Activated CD8-positive, alpha-beta memory T cell treated with anti-CD3 and anti-CD28 coated beads, Interleukin-2, amount 50 U/mL, for 24 hours (primary cell): ENCODE data around the gene GH2.
"Not testable (repeated sequence)": the region's sequence is repeated elsewhere in the genome, so short reads cannot be mapped to it uniquely, and the experiment has no call there.

Experiments used
- DNase-seq: peaks from one replicate; pipeline ENCODE4 v3.0.0-alpha.2; 2020; ENCODE audit errors: extremely low read depth

The GH2 gene

DNA sequence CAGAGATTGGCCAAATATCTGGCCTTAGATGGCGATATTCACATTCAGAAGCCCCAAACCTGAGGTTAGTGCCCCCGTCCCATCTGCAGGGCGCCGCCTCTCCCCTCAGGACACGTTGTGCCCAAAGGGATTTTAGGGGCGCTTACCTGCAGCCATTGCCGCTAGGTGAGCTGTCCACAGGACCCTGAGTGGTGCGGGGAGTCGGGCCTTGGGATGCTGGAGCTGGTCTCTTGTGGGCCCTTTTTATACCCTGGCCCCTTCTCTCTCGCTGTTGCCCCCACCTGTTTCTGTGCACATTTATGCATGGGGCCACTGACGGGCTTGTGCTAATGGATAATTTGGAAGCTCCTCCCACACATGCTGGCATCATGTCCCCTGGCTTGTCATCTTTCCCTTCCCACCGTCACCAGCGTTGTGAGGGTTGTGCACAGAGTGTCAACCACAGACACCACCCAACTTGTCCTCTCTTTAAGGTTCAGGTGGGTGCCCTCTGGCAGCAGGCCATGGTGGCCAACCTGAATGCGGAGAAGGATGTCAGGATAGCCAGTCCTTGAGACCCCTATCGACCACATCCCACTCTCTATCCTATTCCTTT, 29.4 kb upstream of the GH2 start, which contains the start of gene CSHL1:
CSHL1 (minus strand) TSS at position 218 of the 595 bp plus-strand sequence; CDS start at position 156, 62 bp downstream.
- no peak for DNase-seq

DNA sequence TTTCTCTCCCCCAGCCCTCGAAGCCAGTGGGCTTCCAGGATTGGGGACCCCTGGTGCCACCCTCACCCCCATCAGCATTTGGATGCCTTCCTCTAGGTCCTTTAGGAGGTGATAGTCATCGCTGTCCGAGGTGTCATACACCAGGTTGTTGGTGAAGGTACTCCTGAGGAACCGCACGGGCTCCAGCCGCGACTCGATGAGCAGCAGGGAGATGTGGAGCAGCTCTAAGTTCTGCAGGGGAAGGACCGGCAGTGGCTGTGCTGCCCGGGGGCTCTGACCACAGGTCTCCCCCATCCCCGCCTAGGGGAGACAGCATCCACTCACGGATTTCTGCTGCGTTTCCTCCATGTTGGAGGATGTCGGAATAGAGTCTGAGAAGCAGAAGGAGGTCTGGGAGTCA, 28.4 kb upstream of the GH2 start:
- no peak for DNase-seq

DNA sequence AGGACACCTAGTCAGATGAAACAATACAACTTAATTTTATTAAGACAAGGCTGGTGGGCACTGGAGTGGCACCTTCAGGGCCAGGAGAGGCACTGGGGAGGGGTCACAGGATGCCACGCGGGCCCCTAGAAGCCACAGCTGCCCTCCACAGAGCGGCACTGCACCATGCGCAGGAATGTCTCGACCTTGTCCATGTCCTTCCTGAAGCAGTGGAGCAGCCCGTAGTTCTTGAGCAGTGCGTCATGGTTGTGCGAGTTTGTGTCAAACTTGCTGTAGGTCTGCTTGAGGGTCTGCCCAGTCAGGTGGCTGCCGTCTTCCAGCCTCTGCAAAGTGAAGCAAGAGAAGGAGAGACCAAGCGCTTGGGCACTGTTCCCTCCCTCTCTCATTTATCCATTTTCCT, 27.8 kb upstream of the GH2 start:
- not testable (repeated sequence) for DNase-seq

DNA sequence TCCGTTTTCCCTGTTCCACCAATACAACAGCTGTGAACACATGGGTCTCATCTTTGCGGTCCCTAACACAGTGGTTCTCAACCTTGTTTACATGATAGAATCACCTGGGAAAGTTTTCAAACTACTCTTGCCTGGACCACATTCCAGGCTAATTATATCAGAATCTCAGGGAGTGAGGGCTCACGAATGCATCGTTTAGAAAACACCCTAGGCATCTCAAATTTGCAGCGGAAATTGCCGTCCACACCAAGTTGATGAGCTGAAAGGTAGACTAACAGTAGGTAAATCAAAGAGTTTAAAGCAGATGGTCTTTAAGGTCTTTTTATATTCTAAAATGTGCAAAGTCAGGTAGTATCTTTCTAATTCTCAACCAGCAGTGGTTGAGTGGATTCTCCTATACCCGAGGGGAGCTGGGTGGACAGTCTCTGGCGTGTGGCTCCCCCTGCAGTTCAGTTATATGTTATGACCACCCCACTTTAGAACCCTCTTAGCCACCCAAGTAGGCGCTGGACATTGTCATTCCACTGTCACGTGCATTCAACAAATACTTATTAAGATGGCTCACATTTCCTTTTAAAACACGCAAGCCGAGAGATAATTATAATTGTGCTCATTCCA, 25.5 kb upstream of the GH2 start:
- not testable (repeated sequence) for DNase-seq

DNA sequence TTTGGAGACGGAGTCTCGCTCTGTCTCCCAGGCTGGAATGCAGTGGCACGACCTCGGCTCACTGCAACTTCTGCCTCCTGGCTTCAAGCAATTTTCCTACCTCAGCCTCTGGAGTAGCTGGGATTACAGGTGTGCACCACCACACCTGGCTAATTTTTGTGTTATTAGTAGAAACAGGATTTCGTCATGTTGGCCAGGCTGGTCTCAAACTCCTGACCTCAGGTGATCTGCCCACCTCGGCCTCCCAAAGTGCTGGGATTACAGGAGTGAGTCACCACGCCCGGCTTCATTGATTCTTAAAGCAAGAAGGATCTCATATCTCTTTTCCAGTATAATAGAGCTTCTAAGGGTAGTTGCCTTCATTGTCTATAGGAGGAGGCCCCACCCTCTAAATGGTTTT, 23.1 kb upstream of the GH2 start:
- DNase-seq: not testable (repeated sequence)

DNA sequence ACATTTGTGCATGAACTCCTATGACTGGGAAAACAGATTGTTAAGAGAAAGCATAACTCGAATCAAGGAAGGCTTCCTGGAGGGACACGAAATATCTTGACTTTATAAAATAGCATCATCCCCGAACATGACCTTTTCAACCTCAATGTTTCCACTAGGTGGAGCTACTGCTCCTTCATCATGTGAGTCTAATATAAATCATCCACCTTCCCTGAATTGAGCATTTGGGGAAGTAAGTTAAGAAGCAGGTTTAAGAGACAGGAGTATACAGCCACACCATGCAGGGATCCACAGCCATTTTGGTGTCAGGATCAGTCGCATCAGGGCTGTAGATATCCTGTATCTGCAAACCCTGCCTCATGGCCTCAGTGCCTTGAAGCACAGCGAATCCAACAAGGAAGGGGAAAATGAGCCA, 22.1 kb upstream of the GH2 start:
- not testable (repeated sequence) for DNase-seq

DNA sequence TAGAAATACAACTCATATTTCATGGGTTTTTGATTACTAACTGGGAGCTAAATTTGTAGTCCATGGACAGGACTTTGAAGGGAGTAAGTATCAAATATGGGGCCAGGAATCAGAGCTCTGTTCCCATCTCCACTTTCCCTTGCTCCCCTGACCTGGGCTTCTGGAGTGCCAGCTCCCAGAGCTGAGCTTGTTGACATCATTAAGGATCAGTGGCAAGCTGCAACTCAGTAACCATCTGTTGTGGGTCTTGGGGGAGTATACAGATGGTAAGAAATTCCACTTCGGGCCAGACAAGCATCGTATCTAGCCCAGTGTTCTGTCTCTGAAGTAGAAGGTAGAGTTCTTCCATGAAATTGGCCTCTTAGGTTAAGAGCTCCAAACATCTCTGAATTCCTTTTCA, 20.2 kb upstream of the GH2 start:
- DNase-seq: not testable (repeated sequence)

DNA sequence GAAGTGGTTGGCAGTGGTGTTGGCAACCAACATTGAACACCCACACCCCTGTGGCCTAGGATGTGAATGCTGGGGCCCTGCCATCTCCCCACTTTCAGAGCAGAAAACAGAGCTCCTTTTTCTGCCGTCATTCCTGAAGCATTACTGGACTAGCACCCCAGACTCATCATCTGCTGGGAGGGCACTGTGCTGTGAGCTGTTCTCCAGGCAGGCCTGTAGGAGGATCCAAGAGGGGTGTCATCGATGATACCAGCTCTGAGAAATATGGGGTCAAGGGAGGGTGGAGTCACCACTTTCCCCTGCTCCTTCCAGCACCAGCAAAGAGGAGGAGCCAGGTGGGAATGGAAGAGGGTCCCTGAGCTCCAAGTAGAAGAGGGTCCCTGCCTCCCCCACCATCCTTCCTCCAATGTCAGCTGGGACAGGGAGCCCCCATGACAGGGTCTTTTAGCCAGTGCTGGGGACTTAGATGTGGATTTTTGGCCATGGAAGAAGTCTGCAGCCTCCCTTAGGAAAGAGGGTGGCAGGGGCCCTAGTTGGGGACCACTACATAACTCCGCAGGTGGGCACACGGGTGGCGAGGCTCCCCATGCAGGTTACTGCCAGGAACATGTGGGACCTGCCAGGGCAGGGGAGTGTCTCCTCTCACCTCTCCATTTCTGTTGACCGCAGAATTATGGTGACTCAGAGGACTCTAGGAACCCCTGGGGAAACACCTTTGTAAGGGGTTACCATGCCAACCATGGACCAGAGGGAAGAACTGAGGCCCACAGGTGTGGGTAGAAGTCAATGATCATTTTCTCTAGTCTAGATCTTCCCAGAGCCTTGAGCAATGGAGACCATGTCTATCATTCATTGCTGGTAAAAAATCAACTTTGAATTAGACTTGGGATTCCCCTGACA, 17.4 kb upstream of the GH2 start:
- not testable (repeated sequence) for DNase-seq

DNA sequence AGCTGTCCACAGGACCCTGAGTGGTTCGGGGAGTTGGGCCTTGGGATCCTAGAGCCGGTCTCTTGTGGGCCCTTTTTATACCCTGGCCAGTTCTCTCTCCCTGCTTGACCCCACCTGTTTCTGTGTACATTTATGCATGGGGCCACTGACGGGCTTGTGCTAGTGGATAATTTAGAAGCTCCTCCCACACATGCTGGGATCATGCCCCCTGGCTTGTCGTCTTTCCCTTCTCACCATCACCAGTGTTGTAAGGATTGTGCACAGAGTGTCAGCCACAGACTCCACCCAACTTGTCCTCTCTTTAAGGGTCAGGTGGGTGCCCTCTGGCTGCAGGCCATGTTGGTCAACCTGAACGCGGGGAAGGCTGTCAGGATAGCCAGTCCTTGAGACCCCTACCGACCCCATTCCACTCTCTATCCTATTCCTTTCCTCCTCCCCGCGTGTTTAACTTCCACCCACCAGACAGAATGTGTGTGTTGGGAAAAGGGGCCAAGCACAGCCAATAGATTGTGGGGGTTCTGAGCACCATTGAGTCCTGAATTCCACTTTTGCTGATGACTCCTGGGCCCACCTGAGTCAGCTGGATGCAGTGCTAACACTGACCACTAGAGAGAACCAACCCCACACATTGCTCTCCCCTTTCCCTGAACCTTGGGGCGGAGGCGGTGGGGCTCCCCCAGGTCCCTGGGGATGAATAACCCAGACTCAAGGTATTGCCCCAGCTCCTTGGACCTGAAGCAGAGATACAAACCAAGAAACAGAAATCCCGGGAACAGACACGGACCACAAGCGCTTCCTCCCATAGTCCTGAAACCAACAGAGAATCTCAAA, 15.0 kb upstream of the GH2 start, which contains the start of gene CSH1:
CSH1 (minus strand) TSS at position 51 of the 831 bp plus-strand sequence. CDS start 63 bp downstream, outside the sequence.
- DNase-seq: not testable (repeated sequence)

DNA sequence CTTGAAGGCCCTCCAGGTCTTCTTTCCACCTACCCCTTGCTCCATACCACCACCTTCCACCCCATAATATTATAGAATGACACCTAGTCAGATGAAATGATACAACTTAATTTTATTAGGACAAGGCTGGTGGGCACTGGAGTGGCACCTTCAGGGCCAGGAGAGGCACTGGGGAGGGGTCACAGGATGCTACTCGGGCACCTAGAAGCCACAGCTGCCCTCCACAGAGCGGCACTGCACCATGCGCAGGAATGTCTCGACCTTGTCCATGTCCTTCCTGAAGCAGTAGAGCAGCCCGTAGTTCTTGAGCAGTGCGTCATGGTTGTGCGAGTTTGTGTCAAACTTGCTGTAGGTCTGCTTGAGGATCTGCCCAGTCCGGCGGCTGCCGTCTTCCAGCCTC, 13.1 kb upstream of the GH2 start:
- not testable (repeated sequence) for DNase-seq

DNA sequence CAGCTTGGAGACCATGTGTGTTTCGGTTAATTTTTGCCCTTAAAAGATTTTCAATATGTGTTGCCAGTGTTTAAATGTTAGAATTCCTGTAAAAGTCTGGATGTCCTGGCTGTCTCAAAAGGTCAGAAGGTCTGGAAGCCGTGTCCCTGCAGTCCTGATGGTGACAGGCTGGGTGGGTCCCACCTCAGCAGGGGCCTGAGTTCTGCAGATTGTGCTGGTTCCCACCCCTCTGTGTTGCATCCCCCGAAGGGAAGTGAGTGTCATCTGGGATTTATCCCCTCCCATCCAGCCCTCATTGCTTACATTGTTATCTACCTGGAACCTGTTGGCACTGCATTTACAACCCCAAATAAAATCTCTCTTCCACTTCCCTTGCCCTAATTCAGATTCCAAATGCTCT, 12.3 kb upstream of the GH2 start:
- DNase-seq: not testable (repeated sequence)

DNA sequence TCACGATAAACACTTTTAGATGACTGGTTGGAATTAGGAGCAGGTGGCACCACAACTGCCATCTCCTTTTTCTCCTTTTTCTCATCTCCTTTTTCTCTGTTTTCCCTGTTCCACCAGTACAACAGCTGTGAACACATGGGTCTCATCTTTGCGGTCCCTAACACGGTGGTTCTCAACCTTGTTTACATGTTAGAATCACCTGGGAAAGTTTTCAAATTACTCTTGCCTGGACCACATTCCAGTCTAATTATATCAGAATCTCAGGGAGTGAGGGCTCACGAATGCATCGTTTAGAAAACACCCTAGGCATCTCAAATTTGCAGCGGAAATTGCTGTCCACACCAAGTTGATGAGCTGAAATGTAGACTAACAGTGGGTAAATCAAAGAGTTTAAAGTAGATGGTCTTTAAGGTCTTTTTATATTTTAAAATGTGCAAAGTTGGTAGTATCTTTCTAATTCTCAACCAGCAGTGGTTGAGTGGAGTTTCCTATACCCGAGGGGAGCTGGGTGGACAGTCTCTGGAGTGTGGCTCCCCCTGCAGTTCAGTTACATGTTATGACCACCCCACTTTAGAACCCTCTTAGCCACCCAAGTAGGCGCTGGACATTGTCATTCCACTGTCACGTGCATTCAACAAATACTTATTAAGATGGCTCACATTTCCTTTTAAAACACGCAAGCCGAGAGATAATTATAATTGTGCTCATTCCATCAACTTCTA, 10.7 kb upstream of the GH2 start:
- not testable (repeated sequence) for DNase-seq

DNA sequence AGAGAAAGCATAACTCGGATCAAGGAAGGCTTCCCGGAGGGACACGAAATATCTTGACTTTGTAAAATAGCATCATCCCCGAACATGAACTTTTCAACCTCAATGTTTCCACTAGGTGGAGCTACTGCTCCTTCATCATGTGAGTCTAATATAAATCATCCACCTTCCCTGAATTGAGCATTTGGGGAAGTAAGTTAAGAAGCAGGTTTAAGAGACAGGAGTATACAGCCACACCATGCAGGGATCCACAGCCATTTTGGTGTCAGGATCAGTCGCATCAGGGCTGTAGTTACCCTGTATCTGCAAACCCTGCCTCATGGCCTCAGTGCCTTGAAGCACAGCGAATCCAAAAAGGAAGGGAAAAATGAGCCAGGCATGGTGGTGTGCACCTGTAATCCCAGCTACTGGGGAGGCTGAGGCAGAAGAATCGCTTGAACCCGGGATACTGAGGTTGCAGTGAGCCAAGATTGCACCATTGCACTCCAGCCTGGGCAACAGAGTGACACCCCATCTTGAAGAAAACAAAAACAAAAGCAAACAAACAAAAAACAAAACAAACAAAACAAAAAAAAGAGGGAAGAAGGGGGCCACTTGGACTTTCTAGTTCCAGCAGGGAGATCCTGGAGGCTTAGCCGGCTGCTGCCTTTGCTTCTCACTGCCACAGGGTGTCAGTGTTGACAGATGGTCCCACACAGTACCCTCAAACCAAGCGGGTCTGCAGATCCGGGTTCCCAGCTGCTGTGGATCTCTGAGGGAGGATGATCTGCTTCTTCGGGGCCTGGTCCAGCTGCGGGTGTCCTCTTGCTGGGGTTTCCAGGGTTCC, 7.5 kb upstream of the GH2 start:
- DNase-seq: not testable (repeated sequence)

DNA sequence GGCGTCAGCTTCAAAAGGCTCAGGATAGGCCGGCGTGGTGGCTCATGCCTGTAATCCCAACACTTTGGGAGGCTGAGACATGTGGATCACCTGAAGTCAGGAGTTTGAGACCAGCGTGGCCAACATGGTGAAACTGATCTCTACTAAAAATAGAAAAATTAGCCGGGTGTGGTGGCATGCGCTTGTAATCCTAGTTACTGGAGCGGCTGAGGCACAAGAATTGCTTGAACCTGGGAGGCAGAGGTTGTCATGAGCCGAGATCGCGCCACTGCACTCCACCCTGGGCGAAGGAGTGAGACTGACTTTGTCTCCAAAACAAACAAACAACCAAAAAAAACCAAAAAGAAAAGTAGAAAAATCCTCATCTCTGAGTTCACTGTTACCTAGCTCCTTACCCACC, 3.4 kb upstream of the GH2 start:
- not testable (repeated sequence) for DNase-seq

DNA sequence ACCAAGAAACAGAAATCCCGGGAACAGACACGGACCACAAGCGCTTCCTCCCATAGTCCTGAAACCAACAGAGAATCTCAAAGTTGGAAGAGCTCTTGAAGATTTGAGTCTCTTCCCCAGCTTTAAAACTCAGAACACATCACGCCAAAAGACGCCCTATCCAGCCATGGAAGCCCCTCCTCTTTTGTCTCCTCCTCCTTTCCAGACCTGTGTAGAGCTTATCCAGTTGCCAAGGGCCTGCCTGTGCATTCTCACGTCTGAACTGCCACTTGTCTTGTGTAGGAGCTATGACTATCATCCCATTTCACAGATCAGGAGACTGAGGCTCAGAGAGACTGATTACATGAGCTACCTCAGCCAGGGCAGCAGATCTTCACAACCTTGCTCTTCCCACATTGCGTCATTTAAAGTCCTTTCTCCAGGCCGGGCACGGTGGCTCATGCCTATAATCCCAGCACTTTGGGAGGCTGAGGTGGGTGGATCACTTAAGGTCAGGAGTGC, 932 bp upstream of the GH2 start:
- not testable (repeated sequence) for DNase-seq

DNA sequence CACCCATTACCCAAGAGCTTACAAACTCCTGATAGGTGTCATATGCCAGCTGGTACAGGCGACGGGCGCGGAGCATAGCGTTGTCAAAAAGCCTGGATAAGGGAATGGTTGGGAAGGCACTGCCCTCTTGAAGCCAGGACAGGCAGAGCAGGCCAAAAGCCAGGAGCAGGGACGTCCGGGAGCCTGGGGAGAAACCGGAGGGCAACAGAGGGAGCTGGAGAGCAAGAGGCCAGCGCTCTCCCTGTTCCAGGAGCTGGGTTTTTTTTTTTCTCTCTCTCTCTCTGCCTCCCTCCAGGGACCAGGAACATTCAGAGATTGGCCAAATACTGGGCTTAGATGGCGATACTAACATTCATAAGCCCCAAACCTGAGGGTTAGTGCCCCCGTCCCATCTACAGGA, 407 bp downstream of the GH2 start:
- not testable (repeated sequence) for DNase-seq

DNA sequence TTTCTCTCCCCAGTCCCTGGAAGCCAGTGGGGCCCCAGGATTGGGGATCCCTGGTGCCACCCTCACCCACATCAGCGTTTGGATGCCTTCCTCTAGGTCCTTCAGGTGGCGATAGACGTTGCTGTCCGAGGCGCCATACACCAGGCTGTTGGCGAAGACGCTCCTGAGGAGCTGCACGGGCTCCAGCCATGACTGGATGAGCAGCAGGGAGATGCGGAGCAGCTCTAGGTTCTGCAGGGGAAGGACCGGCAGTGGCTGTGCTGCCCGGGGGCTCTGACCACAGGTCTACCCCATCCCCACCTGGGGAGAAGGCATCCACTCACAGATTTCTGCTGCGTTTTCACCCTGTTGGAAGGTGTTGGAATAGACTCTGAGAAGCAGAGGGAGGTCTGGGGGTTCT, 1.0 kb downstream of the GH2 start:
- DNase-seq: no peak

DNA sequence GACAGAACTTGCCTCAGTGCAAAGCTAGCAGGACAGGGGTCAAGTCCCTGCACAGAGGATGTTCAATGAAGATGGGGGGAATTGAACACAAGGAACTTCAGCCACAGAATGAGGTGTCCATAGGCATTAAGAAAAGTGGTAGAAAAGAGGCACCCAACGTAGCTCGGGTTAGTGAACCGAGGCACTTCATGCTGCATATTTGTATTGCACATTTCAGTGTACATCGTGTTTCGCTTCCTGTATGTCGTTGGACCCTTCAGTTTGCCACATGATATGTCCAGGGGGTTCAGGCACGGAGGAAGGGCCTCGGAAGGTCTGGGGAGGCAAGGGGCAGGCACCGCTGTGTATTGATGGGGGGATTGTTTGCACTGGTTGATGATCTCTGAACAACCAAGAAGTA, 3.3 kb downstream of the GH2 start:
- not testable (repeated sequence) for DNase-seq

DNA sequence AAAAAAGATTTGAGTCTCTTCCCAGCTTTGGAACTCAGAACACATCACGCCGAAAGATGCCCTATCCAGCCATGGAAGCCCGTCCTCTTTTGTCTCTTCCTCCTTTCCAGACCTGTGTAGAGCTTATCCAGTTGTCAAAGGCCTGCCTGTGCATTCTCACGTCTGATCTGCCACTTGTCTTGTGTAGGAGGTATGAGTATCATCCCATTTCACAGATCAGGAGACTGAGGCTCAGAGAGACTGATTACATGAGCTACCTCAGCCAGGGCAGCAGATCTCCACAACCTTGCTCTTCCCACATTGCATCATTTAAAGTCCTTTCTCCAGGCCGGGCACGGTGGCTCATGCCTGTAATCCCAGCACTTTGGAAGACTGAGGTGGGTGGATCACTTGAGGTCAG, 7.1 kb downstream of the GH2 start:
- not testable (repeated sequence) for DNase-seq
